ENCODE results near the gene OCEL1.
A peak's percentile ranks its signal among the peaks of the same experiment; 100 is the strongest.

Gene OCEL1

GRCh38 chr19:17259118-17259780, 33.2 kb downstream of the OCEL1 start:
- DNase-seq (ENCODE audit: low spot score), result no peak
- TF ChIP-seq CTCF (conservative IDR thresholded peaks at IDR 0.05; ENCODE audit: low read depth), result no peak
- no peak overlapping the region for H3K27ac ChIP-seq
- ChIA-PET POLR2A (ENCODE audit: low non-redundant PET) (no interaction called here), CTCF (interaction anchor here (0.6 to 0.7 kb wide), 2 partner anchors 11 to 1020 kb away, joined by 3 to 5 read pairs; no protein-coding TSS in a partner anchor)

GRCh38 chr19:17259934-17260333, 33.9 kb downstream of the OCEL1 start:
- no peak for DNase-seq (ENCODE audit: low spot score)
- ChIA-PET CTCF (interaction anchor here (0.5 to 1.7 kb wide), 8 partner anchors 7 to 101 kb away, joined by 3 to 15 read pairs (median 8); partner anchors contain the start of gene ANKLE1), POLR2A (ENCODE audit: low non-redundant PET) (no interaction called here)
- no peak for TF ChIP-seq CTCF (conservative IDR thresholded peaks at IDR 0.05; ENCODE audit: low read depth)
- no peak overlapping the region for H3K27ac ChIP-seq

GRCh38 chr19:17260842-17261325, 34.9 kb downstream of the OCEL1 start:
- TF ChIP-seq CTCF (conservative IDR thresholded peaks at IDR 0.05; ENCODE audit: low read depth), result peak; percentile 99
- POLR2A ChIA-PET (ENCODE audit: low non-redundant PET), result interaction anchor here (0.6 kb wide), 1 partner anchor 38 kb away, joined by 4 read pairs; no protein-coding TSS in a partner anchor
- peak; percentile 94 for DNase-seq (ENCODE audit: low spot score)
- H3K27ac ChIP-seq, result peak overlapping the region; percentile 52
- CTCF ChIA-PET, result interaction anchor here (0.6 to 1.7 kb wide), 9 partner anchors 8 to 100 kb away, joined by 3 to 15 read pairs (median 5); partner anchors contain the start of gene ANKLE1

GRCh38 chr19:17262557-17262956, 36.5 kb downstream of the OCEL1 start:
- ChIA-PET POLR2A (ENCODE audit: low non-redundant PET) (no interaction called here), CTCF (no interaction called here)
- TF ChIP-seq CTCF (conservative IDR thresholded peaks at IDR 0.05; ENCODE audit: low read depth), result no peak
- H3K27ac ChIP-seq, result peak overlapping the region; percentile 16; the same call in 1 of the 2 replicates
- no peak for DNase-seq (ENCODE audit: low spot score)

GRCh38 chr19:17263712-17264640, 38.0 kb downstream of the OCEL1 start:
- CTCF ChIA-PET, result interaction anchor here (0.6 to 0.7 kb wide), 2 partner anchors 19 to 128 kb away, joined by 4 read pairs; no protein-coding TSS in a partner anchor
- TF ChIP-seq CTCF (conservative IDR thresholded peaks at IDR 0.05; ENCODE audit: low read depth), result no peak
- no peak overlapping the region for H3K27ac ChIP-seq
- no peak for DNase-seq (ENCODE audit: low spot score)
- POLR2A ChIA-PET (ENCODE audit: low non-redundant PET), result interaction anchor here (0.5 kb wide), 1 partner anchor 570 kb away, joined by 4 read pairs; no protein-coding TSS in a partner anchor

- H3K27ac ChIP-seq, result peak within 1 kb of the TSS; percentile 74
- TF ChIP-seq CTCF (conservative IDR thresholded peaks at IDR 0.05; ENCODE audit: low read depth), result no peak
- POLR2A ChIA-PET (ENCODE audit: low non-redundant PET), result no interaction called here
- DNase-seq (ENCODE audit: low spot score), result no peak
- CTCF ChIA-PET, result interaction anchor here (0.7 kb wide), 1 partner anchor 19 kb away, joined by 4 read pairs; no protein-coding TSS in a partner anchor
Observed at GRCh38 chr19:17264641-17264979, 38.6 kb downstream of the OCEL1 start, which contains the start of gene USHBP1. Gene USHBP1 (minus strand): TSS chr19:17264745. CDS start chr19:17264299, 446 bp downstream.
